Measurements from ENCODE around the gene ENO2.

DNA sequence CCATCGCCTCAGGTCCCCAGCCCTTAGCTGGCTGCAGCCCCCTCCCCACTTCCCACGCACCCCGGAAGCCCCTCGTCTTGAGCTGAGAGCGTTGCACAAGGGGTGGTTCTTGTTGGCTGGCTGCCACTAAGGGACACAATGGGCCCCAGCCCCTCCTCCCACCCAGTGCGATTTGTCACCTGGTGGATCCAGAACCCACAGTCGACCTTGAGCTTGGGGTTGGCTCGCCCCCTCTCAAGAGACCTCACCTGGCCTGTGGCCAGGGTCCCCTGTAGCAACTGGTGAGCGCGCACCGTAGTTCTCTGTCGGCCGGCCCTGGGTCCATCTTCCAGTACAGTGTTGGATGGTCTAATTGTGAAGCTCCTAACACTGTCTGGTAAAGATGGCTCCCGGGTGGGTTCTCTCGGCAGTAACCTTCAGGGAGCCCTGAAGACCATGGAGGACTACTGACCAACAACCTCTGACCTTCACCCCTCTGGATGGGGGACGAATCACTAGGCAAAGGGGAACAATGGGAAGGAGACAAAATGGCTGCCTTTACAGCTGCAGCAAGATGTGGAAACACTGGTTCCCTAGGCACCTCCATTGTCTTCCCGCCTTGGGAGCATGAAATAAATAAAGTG lies 49.5 kb downstream of the ENO2 start:
- TF ChIP-seq, protein P1, sequence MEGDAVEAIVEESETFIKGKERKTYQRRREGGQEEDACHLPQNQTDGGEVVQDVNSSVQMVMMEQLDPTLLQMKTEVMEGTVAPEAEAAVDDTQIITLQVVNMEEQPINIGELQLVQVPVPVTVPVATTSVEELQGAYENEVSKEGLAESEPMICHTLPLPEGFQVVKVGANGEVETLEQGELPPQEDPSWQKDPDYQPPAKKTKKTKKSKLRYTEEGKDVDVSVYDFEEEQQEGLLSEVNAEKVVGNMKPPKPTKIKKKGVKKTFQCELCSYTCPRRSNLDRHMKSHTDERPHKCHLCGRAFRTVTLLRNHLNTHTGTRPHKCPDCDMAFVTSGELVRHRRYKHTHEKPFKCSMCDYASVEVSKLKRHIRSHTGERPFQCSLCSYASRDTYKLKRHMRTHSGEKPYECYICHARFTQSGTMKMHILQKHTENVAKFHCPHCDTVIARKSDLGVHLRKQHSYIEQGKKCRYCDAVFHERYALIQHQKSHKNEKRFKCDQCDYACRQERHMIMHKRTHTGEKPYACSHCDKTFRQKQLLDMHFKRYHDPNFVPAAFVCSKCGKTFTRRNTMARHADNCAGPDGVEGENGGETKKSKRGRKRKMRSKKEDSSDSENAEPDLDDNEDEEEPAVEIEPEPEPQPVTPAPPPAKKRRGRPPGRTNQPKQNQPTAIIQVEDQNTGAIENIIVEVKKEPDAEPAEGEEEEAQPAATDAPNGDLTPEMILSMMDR (conservative IDR thresholded peaks at IDR 0.05 in 1 of 2, IDR thresholded peaks at IDR 0.05 in 1 of 2; ENCODE audit: low read depth in 1 of 2, low read length in 2 of 2) = no peak
- TF ChIP-seq EZH2 (IDR thresholded peaks at IDR 0.05; ENCODE audit: low read length, missing control alignments) = no peak

Measured in fibroblast of lung (primary cell).